GM19043 (cell line): Measurements from ENCODE around the gene ADPRH.

Experiments
- ATAC-seq: cut with Tn5 transposase; IDR thresholded peaks from one replicate; pipeline ENCODE4 v1.9.1; 2021; ENCODE audit warnings: low read depth; ENCODE audit not compliant: unreplicated experiment

ADPRH gene

DNA sequence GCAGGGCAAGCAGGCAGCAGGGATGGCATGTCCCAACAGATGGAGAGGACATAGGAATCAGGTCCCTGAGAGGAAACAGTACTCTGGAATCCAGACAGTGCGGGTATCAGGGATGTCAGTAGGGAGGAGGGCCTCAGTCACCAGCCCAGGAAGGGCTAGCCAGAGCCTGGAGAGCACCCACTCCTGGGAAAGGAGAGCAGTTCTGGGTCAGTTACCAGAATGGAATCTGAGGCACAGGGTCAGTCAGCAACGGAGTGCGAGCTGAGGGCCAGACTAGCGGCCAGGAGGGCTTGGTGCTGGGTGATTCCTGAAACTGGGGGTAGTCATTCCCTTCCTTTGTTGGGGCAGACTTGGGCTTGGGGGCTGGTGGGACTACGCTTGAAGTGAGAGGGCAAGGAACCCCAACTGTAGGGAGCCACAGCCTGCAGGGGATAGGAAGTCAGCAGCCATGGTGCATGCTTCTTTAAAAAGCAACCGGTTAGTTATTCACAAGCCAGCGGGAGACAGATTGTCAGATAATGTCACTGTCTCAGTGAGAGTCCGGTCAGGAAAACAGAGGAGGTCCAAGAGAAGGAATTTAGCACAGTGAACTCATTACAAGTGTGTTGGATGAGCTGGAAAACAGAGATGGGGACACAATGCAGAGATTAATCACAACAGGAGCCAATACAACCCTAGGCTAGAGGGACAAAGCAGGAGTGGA lies 46.3 kb downstream of the ADPRH start:
- ATAC-seq: no peak

DNA sequence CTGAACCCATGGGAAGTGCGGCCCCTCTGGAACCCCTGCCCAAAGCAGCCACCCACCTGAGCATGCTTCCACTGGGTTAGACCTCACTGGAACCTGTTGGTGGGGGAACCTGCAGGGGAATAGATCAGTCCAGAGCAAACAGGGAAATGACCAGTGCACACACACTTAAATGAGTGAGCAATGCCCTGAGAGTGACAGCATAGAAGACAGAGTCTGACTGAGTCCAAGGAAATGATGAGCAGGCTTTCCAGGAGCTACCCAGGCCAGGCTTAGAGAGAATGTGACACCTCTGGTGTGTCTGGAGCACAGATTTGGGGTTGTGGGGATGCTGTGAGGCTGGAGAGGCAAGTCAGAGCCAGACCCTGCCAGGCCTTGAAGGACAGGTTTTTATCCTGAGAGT lies 46.9 kb downstream of the ADPRH start:
- ATAC-seq: no peak

DNA sequence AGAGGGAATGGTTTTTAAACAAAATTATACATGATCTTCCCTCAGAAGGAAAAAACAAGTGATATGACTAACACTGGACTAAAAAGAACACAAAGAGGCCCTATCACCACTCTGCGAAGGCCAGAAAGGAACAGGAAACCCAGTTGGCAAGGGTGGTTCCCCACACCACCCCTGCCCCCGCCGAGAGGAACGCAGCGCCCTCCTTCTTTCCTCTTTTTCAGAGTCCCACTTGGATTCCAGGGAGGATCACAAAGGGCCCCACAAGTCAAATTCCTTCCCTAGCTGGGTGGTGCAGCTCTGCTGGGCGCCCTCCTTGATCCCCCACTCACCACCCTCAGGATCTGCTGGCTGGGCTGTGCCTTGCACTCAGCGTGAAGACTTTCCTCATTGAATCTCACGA lies 48.2 kb downstream of the ADPRH start:
- no peak for ATAC-seq

DNA sequence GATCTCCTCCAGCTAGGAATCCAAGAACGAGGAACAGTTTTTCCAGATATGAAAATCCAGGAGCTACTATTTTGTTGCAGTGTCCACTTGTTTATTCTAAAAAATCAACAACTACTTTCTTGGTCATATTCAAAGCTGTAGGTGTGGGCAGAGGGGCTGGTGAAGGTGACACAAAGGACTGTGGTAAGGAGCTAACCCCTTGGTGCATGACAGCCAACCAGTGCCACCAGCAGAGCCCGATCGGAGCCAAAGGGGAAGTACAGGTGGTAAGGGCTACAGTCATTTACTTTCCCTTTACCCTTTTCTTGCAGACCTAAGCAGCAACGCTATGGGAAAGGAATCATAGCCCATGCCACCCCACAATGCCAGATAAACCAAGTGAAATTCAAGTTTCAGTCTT lies 49.1 kb downstream of the ADPRH start:
- ATAC-seq: no peak

DNA sequence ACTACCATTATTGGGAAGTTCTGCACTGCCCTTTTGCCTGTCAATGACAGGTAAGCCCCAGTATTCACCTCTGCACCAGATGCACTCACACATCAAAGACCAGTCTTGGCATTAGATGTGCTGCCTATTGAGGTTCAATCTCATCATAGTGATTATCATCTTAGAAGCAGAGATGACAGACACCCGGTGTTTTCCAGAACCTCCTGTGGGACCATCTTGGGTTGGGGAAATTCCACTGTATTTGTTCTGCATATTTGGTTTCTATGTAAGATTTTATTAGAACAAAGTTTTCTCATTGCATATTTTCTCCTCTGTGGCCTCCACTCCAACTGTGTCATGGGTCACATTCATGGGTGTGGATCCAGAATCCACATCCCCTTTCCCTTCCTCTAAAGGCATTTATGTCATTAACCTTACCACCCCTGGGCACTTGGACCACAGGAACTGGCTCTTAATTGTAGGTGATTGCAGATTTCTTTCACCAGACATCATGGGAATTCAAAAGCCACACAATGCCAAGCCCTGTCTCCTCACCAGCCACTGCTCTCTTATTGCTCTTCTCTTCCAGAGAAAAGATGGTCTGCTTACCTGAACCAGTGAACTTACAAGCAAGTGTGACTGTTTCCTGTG lies 49.6 kb downstream of the ADPRH start:
- ATAC-seq: no peak

DNA sequence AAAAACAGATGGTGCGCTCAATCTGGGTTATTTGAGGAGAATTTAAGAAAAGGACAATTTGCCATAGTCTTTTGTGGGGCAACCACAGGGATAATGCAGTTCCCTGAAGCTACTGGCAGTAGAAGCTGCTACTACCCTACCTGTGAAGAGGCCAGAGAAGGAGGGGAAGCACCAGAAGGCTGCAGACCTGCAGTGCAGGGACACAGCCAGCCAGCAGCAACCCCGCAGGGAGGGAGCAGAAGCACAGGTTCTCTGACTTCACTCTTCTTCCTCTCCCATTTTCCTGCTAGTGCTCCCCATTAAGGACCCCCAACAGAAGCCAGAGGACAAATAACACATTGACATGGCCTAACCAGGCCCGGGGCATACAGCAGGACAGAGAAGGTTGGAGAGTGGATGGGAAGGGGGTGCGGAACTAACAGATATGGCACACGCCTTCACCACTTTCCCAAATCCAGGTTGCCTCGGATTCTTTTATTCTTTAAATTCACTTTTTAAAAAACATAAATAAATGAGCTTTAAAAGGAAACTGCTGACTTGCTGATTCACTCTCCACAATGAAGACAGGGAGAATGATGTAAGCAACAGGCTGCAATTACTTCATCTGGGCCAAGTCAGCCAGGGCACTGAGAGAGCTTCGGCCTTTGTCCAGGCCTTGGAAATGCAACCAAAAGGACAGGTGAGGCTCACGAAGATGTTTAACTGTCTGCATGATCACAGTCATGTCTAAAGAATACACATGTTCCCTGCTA lies 51.0 kb downstream of the ADPRH start:
- no peak for ATAC-seq

DNA sequence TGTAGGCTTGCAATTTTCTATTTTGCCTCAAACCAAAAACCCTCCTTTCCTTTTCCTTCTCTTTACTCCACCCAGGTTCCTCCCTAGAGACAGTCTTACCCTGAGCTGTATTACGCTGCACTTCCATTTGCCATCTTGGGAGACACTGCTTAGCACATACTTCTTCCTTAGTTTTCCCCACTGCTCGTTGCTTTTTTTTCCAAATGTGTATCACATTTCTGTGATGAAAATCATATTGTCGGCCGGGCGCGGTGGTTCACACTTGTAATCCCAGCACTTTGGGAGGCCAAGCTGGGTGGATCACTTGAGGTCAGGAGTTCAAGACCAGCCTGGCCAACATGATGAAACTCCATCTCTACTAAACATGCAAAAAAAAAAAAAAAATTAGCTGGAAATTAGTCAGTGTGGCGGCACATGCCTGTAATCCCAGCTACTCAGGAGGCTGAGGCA lies 51.6 kb downstream of the ADPRH start:
- no peak for ATAC-seq

DNA sequence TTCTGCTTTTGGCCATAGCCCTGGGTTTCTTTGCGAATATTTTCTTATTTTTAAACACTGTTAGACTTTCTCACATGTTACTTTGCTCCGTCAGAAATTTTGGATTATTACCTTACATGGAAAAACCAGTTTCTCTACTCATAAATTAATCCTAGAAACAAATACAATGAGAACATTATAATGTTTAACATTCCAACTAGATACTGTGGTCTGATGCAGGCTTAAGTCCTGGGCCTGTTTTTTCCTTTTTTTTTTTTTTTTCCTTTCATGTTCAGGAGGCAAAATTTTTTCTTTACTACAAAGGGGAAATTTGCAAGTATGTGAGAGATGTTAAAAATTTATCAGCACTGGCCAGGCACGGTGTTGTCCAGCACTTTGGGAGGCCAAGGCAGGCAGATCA lies 52.2 kb downstream of the ADPRH start:
- ATAC-seq: no peak

DNA sequence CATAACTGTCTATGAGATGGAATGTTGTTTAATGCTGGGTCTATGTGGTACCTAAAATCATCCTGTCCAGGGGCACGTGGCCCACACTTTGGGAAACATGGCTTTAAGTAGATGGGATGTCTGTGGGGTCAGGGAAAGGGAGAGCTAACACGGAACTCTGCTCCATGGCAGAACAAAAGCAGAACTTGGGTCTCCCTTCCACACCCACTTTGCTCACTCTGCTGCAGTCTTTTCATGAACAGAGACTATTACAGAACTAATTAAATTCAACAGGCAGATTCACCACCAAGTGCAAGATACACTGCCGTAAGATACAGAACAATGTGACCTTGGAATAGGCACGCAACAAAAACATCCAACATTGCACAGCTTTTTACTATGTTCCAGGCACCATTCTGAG lies 52.9 kb downstream of the ADPRH start:
- ATAC-seq: no peak

DNA sequence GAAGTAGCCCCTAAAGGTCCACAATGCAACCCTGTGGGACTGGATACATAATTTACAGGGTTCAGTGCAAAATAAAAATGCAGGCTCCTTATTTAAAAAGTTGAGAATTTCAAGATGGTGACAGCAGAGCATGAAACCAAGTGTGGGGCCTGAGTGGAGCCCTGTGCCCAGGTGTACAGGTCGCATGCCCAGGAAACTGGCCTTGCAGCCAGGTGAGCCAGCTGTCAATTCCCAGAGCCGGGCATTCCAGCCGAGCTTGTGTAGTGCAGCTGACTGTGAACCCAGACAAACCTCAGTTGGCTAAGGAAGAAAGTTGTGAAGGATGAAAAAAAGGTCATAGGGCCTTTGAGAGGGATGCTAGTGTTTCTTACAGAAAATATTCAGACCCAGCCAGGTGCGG lies 53.5 kb downstream of the ADPRH start:
- ATAC-seq: no peak

DNA sequence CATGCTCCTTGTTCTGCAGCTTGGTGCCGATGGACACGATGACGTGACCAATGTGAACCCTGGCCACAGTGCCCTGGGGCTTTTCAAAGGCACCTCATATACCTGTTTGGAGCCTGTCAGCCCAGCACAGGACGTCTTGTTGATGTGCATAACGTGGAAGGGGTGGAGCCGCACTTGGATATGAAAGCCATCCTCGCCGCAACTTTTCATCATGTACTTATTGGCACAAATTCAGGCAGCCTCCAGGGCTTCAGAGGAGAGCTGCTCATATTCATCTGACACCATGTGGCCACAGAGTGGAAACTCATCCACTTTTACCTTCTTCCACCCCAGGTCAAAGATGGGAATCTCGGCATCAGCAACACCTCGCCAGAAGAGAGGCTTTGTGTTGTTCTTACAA lies 56.4 kb downstream of the ADPRH start:
- no peak for ATAC-seq

DNA sequence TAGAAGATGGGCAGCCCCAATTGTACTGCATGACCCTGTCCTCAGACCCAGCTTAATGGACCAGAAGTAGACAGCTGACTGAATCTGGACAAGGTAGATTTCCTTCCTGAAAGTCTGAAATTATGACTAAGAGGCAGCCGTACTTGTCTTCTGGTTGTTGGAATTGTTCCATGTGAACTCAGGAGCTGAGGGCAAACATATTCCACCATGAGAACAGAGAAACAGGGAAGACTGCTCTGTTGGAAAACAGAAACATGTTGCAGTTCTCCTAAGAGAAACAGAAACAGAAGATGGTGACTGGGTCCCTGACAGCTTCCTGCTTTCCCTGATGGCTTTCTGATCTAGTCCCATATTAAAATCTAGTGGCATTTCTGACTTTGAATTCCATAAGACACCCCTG lies 57.0 kb downstream of the ADPRH start:
- ATAC-seq: no peak

DNA sequence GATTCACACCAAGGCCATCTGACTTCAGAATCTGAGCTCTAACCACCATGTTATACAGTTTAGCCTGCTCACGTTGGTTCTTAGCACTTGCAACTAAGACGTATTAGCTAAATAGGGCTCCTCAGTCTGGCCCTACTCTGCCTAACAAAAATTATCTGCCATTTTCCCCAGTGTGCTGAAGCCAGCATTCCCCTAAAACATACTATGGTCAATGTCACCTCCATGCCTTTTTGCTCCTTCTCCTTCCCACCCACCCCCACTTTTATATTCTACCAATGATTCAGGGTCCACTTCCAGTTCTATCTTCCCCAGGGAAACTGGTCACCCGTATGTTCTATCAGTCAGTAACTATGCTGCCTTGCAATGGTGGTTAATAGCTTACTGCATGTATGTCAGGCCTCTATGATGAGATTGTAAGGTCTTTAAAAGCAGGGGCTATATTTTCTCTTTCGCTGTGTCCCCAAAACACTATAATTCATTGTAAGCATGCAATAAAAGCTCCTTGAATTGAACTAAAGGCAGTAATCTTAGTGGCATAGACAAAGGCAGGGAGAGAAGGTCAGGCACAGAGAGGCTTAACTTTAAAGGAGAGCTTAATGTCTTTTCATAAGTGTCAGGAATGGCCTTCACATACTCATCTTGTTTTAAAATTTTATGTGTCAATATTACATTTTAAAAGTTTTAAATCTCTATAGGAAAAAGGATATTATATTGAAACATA lies 57.8 kb downstream of the ADPRH start:
- no peak for ATAC-seq

DNA sequence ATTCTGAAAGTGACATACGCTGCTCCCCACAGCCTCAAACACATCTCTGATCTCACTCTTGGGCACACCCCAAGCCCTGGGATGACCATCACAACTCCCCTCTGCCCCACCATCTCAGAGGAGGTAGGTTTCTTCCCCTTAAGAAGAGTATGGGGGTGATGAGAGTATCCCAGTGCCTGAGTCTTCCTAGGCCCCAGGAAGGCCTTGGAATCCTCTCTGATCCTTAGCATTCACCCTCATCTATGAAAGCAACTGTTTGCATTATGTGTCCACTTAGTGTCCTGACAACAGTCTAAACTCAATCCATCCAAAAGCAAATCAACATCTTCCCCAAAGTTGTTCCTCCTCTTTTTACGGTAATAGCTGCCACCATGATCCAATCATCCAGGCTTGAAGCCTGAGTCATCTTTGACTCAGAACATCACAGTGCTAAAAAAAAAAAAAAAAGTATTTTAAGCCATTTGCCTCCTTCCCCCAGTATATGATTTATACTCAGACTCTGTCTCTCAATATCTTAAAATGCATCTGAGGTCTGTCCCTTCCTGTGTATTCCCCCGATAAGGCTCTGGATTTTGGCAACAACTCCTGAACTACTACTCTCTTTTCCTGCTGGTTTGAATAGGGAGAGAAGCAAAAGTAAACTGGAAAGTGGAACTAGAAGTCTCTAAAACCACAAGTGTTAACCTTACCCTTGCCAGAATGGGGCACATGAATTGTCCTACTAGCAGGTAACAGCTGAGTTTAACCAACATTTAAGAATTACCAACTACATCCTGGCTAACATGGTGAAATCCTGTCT lies 58.6 kb downstream of the ADPRH start:
- ATAC-seq: peak; percentile 36
